Measurements from ENCODE around the gene TALDO1. TPM values are rescaled to one million over a fixed set of nuclear protein-coding genes. Genes with fewer than 3 reads are reported as not detected.

TALDO1 gene
- total and polyA plus RNA-seq, 2 donors: 62.9 to 201 TPM

DNA sequence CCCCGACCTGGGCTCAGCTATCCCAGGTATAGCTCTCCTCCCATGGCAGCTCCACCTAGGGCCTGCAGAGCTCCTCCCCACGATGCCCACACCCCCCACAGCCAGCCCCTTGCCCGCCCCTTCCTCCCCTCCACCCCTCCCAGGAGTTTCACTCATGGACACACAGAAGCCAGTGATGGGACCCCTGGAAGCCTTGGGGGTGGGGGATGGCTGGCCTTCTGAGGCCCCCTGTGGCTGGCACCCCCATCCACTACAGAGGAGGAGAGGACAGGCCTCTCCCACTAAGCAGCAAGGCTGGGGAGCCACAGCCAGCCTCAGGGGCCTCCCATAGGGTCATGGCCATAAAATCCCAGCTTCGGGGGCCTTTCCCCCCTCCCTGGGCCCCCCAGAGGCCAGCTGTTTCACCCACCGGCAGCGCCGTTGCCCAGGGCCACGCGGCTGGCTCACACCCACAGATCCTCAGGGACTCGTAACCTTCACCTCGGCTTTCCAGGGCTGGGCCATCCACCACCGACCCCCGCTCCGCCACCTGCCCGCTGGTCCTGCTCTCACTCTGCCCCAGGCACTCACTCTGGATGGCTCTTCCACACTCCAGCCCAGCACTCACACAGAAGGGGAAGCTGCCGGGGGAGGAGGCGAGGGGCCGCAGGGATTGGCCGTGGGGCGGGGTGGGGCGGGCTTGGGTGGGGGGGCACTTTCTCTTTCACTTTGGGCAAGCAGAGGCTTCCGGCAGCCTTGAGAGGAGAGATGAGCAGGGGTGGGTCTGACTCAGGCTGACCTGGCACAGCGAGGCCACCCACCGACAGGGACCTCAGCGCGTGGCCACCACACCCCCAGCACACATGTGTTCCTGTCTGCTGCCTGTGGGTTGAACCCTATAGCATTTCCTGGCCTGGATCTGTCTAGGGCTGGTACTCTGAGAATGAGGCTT, 48.6 kb downstream of the TALDO1 start:
- no peak for DNase-seq (ENCODE audit: extremely low spot score)
- no peaks in the 10 kb centered on the region for H3K4me1 ChIP-seq (ENCODE audit: insufficient read depth)
- H3K36me3 ChIP-seq (ENCODE audit: insufficient read depth): no peaks in the 10 kb centered on the region
- peak overlapping the region; percentile 46 for H3K27ac ChIP-seq (ENCODE audit: low read depth)
- H3K4me3 ChIP-seq (ENCODE audit: low read depth, low read length): peak overlapping the region; percentile 59
- WGBS: 3% methylated on average over 26 of the region's 26 CpGs

DNA sequence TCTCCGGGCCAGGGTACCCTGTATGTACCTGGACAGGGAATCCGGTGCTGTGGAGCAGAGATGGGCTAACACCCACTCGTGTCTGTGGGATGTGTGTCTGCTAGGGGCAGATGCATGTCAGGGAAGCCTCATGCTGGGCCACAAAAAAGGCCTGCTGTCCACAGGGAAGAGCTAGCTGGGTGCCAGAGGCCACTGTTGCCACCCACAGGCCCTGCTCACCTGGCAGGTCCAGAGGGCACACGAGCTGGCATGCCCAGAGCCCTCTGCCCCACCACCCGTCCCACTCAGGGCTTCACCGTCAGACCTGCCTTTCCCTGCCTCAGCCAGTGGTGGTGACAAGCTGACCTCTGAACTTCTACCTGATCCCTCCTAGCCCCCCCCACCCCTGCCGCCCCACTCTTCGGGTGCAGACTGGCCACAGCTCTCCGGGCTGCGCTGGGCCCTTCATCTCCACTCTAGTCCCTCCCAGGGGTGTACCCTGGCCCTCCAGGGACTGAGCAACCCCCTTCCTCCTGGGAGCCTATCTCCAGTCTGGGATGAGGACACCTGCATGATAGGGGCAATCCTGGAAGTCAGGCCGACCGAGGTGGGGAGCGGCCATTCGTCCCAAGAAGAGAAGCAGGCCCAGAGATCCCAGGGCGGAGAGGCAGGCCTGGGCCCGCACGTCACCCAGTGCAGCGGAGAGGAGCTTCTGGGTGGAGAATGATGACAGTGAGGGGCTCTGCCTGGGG, 49.5 kb downstream of the TALDO1 start:
- H3K27ac ChIP-seq (ENCODE audit: low read depth): peak overlapping the region; percentile 44
- WGBS: 14% methylated on average over 18 of the region's 18 CpGs
- no peaks in the 10 kb centered on the region for H3K36me3 ChIP-seq (ENCODE audit: insufficient read depth)
- peak overlapping the region; percentile 59 for H3K4me3 ChIP-seq (ENCODE audit: low read depth, low read length)
- H3K4me1 ChIP-seq (ENCODE audit: insufficient read depth): no peaks in the 10 kb centered on the region
- DNase-seq (ENCODE audit: extremely low spot score): no peak

DNA sequence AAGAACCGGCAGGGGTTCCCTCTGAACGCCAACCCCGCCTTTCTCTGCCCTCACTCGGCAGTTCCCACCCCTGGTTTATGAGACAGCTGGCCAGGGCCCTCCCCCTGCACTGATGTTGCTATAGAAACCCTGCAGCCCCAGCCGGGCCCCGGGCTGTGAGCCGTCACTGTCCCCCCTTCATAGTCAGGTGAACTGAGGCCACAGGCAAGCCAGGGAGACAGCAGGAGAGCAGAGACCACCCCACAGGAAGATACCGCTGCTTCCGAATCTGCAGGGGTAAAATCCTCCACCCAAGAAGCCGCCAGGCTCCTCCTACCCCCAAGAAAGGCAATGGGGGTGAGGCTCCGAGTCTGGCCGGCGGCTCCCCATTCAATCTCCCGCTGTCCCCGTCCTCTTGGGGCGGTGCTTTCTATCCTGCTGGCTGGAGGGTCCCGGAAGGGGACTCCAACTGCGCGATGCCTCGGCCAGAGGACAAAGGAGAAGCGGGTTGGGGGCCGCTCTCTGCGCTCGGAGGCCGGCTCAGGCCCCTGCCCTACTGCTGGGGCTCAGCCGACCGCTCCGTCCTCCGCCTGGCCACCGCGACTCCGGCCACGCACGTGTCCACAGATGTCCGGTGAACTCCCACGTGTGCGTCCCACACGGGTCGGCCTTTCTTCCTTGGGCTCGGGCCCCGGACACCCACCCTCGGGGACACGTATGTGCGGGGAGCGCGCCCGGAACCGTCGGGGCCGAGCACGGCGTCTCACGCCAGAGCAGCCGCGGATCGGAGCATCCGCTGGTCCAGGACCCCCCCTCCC, 50.2 kb downstream of the TALDO1 start:
- under 1% methylated on average over 57 of the region's 57 CpGs for whole genome bisulfite sequencing
- H3K4me1 ChIP-seq (ENCODE audit: insufficient read depth): no peaks in the 10 kb centered on the region
- peak; percentile 83 for DNase-seq (ENCODE audit: extremely low spot score)

GRCh38 chr11:798093-798713, 50.9 kb downstream of the TALDO1 start, which contains the start of gene SLC25A22:
Gene SLC25A22 (minus strand): TSS chr11:798281. CDS start chr11:795006, 3,275 bp downstream.
- peak within 1 kb of the TSS; percentile 59 for H3K4me3 ChIP-seq (ENCODE audit: low read depth, low read length)
- H3K4me1 ChIP-seq (ENCODE audit: insufficient read depth): no peaks in the 10 kb centered on the region
- H3K27ac ChIP-seq (ENCODE audit: low read depth): peak within 1 kb of the TSS; percentile 74
- 4% methylated on average over 69 of the region's 69 CpGs for WGBS
- no peaks in the 10 kb centered on the region for H3K36me3 ChIP-seq (ENCODE audit: insufficient read depth)
- no peak for DNase-seq (ENCODE audit: extremely low spot score)

More for the DNA sequence above, 50.2 kb downstream of the TALDO1 start:
- peak overlapping the region; percentile 59 for H3K4me3 ChIP-seq (ENCODE audit: low read depth, low read length)
- H3K36me3 ChIP-seq (ENCODE audit: insufficient read depth): no peaks in the 10 kb centered on the region
- H3K27ac ChIP-seq (ENCODE audit: low read depth): peak overlapping the region; percentile 74

- 92% methylated on average over 32 of the region's 32 CpGs for WGBS
- DNase-seq (ENCODE audit: extremely low spot score): no peak
- Histone ChIP-seq H3K27ac (ENCODE audit: low read depth) (no peak overlapping the region), H3K4me3 (ENCODE audit: low read depth, low read length) (no peak overlapping the region), H3K4me1 (ENCODE audit: insufficient read depth) (peaks cover 3% of the 10 kb centered on the region), H3K36me3 (ENCODE audit: insufficient read depth) (no peaks in the 10 kb centered on the region)
Observed at GRCh38 chr11:799641-800316, 52.5 kb downstream of the TALDO1 start.

GRCh38 chr11:800473-800872, 53.2 kb downstream of the TALDO1 start:
- Histone ChIP-seq H3K36me3 (ENCODE audit: insufficient read depth) (no peaks in the 10 kb centered on the region), H3K4me3 (ENCODE audit: low read depth, low read length) (no peak overlapping the region), H3K4me1 (ENCODE audit: insufficient read depth) (peaks cover 3% of the 10 kb centered on the region), H3K27ac (ENCODE audit: low read depth) (no peak overlapping the region)
- no peak for DNase-seq (ENCODE audit: extremely low spot score)
- WGBS: 92% methylated on average over 30 of the region's 30 CpGs

GRCh38 chr11:801097-801780, 54.0 kb downstream of the TALDO1 start:
- DNase-seq (ENCODE audit: extremely low spot score): no peak
- Histone ChIP-seq H3K27ac (ENCODE audit: low read depth) (no peak overlapping the region), H3K4me1 (ENCODE audit: insufficient read depth) (peaks cover 3% of the 10 kb centered on the region), H3K4me3 (ENCODE audit: low read depth, low read length) (no peak overlapping the region), H3K36me3 (ENCODE audit: insufficient read depth) (no peaks in the 10 kb centered on the region)
- 91% methylated on average over 20 of the region's 20 CpGs for WGBS

DNA sequence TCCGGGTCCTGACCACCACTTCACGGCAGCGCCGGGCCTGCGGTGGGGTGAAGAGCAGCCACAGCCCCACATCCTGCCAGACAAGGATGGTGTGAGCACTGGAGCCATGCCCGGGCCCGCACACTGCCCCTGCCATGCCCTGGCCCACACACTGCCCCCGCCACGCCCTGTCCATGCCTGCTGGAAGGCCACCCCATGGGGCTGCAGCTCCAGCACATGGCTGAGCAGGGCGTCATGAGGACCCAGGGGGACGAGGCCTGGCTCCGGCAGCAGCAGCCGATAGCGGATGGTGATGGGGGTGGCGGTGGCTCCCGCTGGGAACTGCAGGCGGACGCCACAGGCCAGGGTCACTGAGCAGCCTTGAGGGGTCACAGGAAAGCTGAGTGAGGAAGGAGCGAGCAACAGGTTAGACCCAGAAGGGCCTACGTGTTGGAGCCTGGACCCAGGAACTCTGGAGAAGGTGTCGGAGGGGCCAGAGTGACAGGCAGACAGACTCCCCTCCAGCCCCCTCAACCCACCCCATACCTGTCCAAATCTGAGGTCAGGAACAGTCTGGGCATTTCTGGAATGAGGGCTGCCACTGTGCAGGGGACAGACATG, 54.9 kb downstream of the TALDO1 start:
- no peak for DNase-seq (ENCODE audit: extremely low spot score)
- WGBS: 96% methylated on average over 21 of the region's 21 CpGs
- Histone ChIP-seq H3K4me1 (ENCODE audit: insufficient read depth) (peaks cover 3% of the 10 kb centered on the region), H3K36me3 (ENCODE audit: insufficient read depth) (no peaks in the 10 kb centered on the region), H3K27ac (ENCODE audit: low read depth) (no peak overlapping the region), H3K4me3 (ENCODE audit: low read depth, low read length) (no peak overlapping the region)

DNA sequence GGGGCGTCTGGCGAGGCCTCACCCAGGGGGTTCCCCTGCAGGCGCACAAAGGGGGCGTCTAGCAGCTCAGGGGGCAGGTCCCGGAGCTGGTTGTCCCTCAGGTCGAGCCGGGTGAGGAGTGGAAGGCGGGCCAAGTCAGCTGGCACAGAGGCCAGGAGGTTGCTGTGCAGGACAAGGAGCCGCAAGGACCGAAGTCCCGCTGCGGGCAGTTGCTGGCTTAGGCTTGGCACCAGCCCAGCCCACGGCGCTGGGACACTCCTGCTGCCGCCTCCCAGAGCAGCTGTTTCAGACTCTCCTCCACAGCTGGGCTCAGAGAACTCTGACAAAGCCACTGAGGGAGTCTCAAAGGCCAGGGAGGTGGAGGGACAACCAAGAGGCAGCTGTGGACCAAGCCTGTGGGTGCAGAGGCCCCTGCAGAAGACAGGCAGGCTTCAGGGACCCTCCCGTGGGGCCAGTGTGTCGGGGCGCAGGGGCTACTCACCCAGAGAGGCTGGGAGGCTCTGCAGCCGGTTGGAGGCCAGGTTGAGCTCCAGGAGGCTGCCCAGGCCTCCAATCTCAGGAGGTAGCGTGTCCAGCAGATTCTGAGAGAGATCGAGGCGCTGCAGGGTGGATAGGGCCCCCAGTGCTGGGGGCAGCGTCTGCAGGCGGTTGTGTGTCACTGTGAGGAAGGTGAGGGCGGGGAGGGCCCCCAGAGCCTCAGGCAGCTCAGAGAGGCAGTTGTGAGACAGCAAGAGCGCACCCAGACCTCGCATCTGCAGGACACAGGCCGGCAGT, 55.6 kb downstream of the TALDO1 start:
- H3K27ac ChIP-seq (ENCODE audit: low read depth): no peak overlapping the region
- no peak for DNase-seq (ENCODE audit: extremely low spot score)
- H3K4me1 ChIP-seq (ENCODE audit: insufficient read depth): peaks cover 3% of the 10 kb centered on the region
- H3K4me3 ChIP-seq (ENCODE audit: low read depth, low read length): no peak overlapping the region
- no peaks in the 10 kb centered on the region for H3K36me3 ChIP-seq (ENCODE audit: insufficient read depth)
- 91% methylated on average over 28 of the region's 28 CpGs for whole genome bisulfite sequencing

DNA sequence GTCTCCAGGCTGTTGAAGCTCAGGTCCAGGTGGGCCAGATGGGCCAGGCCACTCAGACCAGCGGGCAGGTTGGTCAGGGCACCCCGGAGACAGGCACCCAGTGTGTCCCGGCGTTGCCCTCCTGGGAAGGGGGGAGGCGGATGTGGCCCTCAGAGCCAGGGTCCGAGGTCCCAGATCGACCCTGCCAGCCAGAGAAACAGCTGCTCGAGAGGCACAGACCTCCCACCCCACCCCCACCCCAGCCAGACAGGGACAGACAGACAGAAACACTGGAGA, 56.1 kb downstream of the TALDO1 start:
- Histone ChIP-seq H3K4me3 (ENCODE audit: low read depth, low read length) (no peak overlapping the region), H3K27ac (ENCODE audit: low read depth) (no peak overlapping the region), H3K36me3 (ENCODE audit: insufficient read depth) (no peaks in the 10 kb centered on the region), H3K4me1 (ENCODE audit: insufficient read depth) (peaks cover 4% of the 10 kb centered on the region)
- DNase-seq (ENCODE audit: extremely low spot score): no peak
- WGBS: 84% methylated on average over 8 of the region's 8 CpGs

GRCh38 chr11:803770-804598, 56.7 kb downstream of the TALDO1 start:
- H3K4me1 ChIP-seq (ENCODE audit: insufficient read depth): peaks cover 6% of the 10 kb centered on the region
- H3K4me3 ChIP-seq (ENCODE audit: low read depth, low read length): no peak overlapping the region
- 46% methylated on average over 26 of the region's 26 CpGs for WGBS
- no peak for DNase-seq (ENCODE audit: extremely low spot score)
- no peak overlapping the region for H3K27ac ChIP-seq (ENCODE audit: low read depth)
- no peaks in the 10 kb centered on the region for H3K36me3 ChIP-seq (ENCODE audit: insufficient read depth)
